Esophagus squamous epithelium (tissue), 4 donors: ENCODE data around the gene FABP3.

Experiments used
- CTCF ChIP-seq, 6 experiments: fragments of 450-650 bp in 4 of 6; fragments of 200-600 bp in 2 of 6; sonication (generic) in 2 of 6; IDR thresholded peaks; one replicate each; pipeline ENCODE4 v1.5.1; 2016 to 2019; ENCODE audit warnings: antibody characterized with exemption in 6 of 6, mild to moderate bottlenecking in 4 of 6, moderate library complexity in 4 of 6
- POLR2A ChIP-seq, 4 donors: fragments of 450-650 bp; IDR thresholded peaks; one replicate each; pipeline ENCODE4 v1.6.1; 2017; ENCODE audit warnings: antibody characterized with exemption in 4 of 4, mild to moderate bottlenecking in 4 of 4, moderate library complexity in 3 of 4

GRCh38 chr1:31324093-31324492 is 48.8 kb downstream of the FABP3 start:
- TF ChIP-seq CTCF (IDR thresholded peaks at IDR 0.05) = no peak
- no peak for TF ChIP-seq POLR2A (IDR thresholded peaks at IDR 0.05)
